IPS DF 6.9 (cell line): ENCODE data around the gene PTPN23.
"Not testable (repeated sequence)": the region's sequence is repeated elsewhere in the genome, so short reads cannot be mapped to it uniquely, and the experiment has no call there.

Experiments
- DNase-seq: peaks from one replicate; pipeline ENCODE4 v3.0.0-alpha.2; 2013; ENCODE audit warnings: low read depth, low spot score
- H3K27ac ChIP-seq: one replicate; pipeline ENCODE4 v1.5.1; 2013; ENCODE audit warnings: low read length, control low read depth
- H3K27me3 ChIP-seq: 2 replicates; pipeline ENCODE4 v1.6.1; 2013; ENCODE audit warnings: mild to moderate bottlenecking, low read length; ENCODE audit not compliant: control insufficient read depth, insufficient read depth
- H3K36me3 ChIP-seq: 2 replicates; pipeline ENCODE4 v1.6.1; 2013; ENCODE audit warnings: low read length; ENCODE audit not compliant: control insufficient read depth, insufficient read depth
- H3K4me1 ChIP-seq: 2 replicates; pipeline ENCODE4 v1.6.1; 2013; ENCODE audit warnings: low read length; ENCODE audit not compliant: control insufficient read depth, insufficient read depth
- H3K4me3 ChIP-seq: 2 replicates; pipeline ENCODE4 v1.5.1; 2013; ENCODE audit warnings: mild to moderate bottlenecking, low read length
- H3K9me3 ChIP-seq: 2 replicates; pipeline ENCODE4 v1.6.1; 2013; ENCODE audit warnings: low read length, inconsistent platforms; ENCODE audit not compliant: control insufficient read depth, insufficient read depth
- WGBS: extraction: QIAGEN DNeasy Blood & Tissue Kit; methylation state at CpG from one replicate; pipeline ENCODE4 v1.1.7; 2013; ENCODE audit warnings: mixed read lengths, missing lambda C conversion rate; ENCODE audit not compliant: insufficient read length, insufficient coverage; 5-methylcytosine and 5-hydroxymethylcytosine counted together

PTPN23 gene

DNA sequence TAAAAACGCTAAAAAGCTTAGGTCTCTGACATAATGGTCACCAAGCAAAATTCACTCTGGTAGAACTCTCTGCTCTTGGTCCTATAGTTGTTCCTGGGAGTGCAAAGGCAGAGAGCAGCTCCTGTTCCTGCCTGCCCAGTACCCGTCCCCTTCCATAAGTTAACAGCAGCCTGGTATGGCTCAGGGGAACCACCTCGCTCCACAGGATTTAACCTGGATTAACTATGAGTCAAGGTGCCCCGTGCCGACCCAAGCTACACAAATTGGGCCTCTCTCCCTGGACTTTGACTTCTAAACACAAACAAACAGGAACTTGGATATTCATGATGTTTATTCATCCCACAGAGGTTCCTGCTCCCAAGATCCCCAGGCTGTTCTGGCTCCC lies 62.8 kb downstream of the PTPN23 start:
- WGBS: no CpG with 5 or more reads among the region's 5 CpGs
- H3K36me3 ChIP-seq: peaks cover 2% of the 10 kb centered on the region; the same call in 1 of the 2 replicates
- H3K4me1 ChIP-seq: peaks cover 2% of the 10 kb centered on the region; the same call in 1 of the 2 replicates
- no peak overlapping the region for H3K27ac ChIP-seq
- no peak overlapping the region for H3K4me3 ChIP-seq
- DNase-seq: no peak
- H3K27me3 ChIP-seq: no peaks in the 10 kb centered on the region
- no peaks in the 10 kb centered on the region for H3K9me3 ChIP-seq

DNA sequence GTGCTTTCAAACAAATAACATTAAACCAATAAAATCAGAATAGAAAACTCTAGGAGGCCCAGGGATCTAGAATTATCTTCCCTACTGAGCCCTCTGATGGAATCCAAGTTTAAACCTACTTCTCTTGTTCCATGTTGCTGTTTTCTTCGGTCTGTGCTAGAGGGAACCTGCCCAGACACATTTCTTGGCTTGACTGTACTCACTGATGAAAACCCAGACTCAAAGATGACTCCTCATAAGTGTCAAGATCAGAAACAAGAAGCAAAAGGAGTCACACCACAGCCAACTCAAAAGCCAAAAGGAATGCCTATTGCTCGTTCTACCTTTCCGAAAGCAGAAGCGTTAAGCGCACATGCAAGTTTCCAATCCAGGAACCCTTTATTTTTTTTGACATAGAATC lies 63.3 kb downstream of the PTPN23 start:
- Histone ChIP-seq H3K9me3 (no peaks in the 10 kb centered on the region), H3K4me1 (peaks cover 2% of the 10 kb centered on the region; the same call in 1 of the 2 replicates), H3K36me3 (peaks cover 2% of the 10 kb centered on the region; the same call in 1 of the 2 replicates), H3K27ac (no peak overlapping the region), H3K27me3 (no peaks in the 10 kb centered on the region), H3K4me3 (no peak overlapping the region)
- no CpG with 5 or more reads among the region's 5 CpGs for WGBS
- DNase-seq: no peak

DNA sequence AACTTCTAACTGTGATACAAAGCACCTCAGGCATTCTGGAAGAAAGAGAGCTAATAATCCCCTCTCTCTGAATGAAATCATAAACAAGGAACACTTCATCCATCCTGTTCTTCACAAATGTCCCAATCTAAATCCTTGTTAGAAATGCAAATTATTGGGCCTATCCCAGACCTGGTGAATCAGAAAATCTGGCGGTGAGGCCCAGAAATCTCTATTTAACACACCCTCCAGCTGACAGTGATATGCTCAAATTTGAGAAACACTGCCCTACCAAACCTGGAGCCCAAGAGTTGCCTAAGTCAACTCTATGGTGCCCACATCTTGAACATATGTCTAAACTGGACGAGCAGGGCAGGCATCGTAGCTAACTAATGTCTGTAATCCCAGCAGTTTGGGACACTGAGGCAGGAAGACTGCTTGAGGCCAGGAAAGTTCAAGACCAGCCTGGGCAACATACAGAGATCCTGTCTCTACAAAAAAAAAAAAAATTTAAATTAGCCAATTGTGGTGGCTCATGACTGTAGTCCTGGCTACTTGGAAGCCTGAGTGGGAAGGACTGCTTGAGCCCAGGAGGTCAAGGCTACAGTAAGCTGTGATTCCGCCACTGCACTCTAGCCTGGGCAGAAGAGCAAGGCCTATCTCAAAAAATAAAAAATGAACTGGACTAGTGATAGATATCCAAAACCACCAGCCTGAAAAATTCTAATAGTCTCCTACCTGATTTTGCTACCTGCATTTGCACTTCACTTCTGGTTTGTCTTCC lies 71.8 kb downstream of the PTPN23 start:
- no peak for DNase-seq
- no peaks in the 10 kb centered on the region for H3K4me1 ChIP-seq
- no peaks in the 10 kb centered on the region for H3K27me3 ChIP-seq
- no CpG with 5 or more reads among the region's 4 CpGs for WGBS
- no peaks in the 10 kb centered on the region for H3K9me3 ChIP-seq
- no peak overlapping the region for H3K4me3 ChIP-seq
- H3K36me3 ChIP-seq: no peaks in the 10 kb centered on the region
- H3K27ac ChIP-seq: no peak overlapping the region

DNA sequence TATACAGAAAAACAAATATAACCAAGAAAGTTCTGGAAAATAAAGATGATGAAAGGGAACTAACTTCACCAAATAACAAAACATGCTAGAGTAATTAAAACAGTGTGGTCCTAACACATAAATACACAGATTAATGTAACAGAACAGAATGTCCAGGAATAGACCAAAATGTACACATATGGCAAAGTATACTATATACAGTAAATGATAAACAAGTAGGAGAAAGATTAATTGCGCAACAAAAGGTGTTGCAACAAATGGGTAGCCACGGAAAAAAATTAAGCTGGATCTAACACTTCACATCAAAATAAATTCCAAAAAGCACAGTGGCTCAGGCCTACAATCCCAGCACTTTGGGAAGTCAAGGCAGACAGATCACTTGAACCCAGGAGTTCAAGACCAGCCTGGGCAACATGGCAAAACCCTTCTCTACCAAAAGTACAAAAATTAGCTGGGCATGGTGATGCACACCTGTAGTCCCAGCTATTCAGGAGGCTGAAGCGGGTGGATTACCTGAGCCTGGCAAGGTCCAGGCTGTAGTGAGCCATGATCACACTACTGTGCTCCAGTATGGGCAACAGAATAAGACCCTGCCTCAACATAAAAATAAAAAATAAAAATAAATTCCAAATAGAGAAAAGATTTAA lies 75.1 kb downstream of the PTPN23 start:
- Histone ChIP-seq H3K27me3 (no peaks in the 10 kb centered on the region), H3K4me1 (no peaks in the 10 kb centered on the region), H3K27ac (no peak overlapping the region), H3K4me3 (no peak overlapping the region), H3K36me3 (no peaks in the 10 kb centered on the region), H3K9me3 (no peaks in the 10 kb centered on the region)
- no peak for DNase-seq
- no CpG with 5 or more reads among the region's 3 CpGs for WGBS

DNA sequence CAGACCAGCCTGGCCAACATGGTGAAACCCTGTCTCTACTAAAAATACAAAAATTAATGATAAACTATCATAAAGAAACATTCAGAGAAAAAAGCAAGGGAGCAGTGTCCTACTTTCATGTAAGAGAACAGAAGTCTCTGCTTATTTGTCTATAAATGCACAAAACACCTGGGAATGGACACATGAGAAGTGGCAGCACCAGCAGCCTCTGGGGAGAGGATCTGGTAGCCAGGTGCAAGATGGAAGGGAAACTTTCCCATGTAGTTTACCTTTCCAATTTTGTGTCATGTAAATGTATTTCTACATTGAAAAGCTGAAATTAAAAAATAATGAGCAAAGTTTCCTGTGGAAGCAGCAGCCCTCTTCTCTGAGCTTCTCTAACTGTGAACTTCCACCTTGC lies 76.2 kb downstream of the PTPN23 start:
- no peaks in the 10 kb centered on the region for H3K4me1 ChIP-seq
- no peak overlapping the region for H3K27ac ChIP-seq
- no peak for DNase-seq
- no peaks in the 10 kb centered on the region for H3K36me3 ChIP-seq
- H3K9me3 ChIP-seq: no peaks in the 10 kb centered on the region
- no peak overlapping the region for H3K4me3 ChIP-seq
- no peaks in the 10 kb centered on the region for H3K27me3 ChIP-seq

DNA sequence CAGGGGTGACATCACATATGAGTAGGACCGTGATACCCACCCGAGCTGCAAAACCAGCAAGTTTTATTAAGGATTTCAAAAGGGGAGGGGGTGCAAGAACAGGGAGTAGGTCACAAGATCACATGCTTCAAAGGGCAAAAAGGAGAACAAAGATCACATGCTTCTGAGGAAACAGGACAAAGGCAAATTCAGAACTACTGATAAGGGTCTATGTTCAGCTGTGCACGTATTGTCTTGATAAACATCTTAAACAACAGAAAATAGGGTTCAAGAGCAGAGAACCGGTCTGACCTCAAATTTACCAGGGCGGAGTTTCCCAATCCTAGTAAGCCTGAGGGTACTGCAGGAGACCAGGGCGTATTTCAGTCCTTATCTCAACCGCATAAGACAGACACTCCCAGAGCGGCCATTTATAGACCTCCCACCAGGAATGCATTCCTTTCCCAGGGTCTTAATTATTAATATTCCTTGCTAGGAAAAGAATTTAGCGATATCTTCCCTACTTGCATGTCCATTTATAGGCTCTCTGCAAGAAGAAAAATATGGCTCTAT lies 78.8 kb downstream of the PTPN23 start:
- H3K9me3 ChIP-seq, H3K4me3 ChIP-seq, H3K36me3 ChIP-seq, H3K27ac ChIP-seq, H3K4me1 ChIP-seq, H3K27me3 ChIP-seq, DNase-seq: not testable (repeated sequence)
- no CpG with 5 or more reads among the region's 9 CpGs for WGBS
